Coronary artery (tissue), 2 donors: ENCODE data around the gene PI16.

Experiments used
- DNase-seq: peaks from one replicate; pipeline ENCODE4 v3.0.0-alpha.2; 2017; ENCODE audit warnings: low spot score
- H3K27ac ChIP-seq, 2 donors: fragments of 200-600 bp; sonication (generic); one replicate each; pipeline ENCODE4 v1.5.1; 2016 to 2019
- H3K4me3 ChIP-seq: fragments of 200-600 bp; sonication (generic); 2 replicates; pipeline ENCODE4 v1.5.1; 2016; ENCODE audit warnings: mild to moderate bottlenecking, moderate library complexity
- CTCF ChIP-seq: fragments of 200-600 bp; sonication (generic); IDR thresholded peaks from one replicate; pipeline ENCODE4 v1.5.1; 2019; ENCODE audit warnings: antibody characterized with exemption

The PI16 gene

GRCh38 chr6:36980876-36981619, 26.5 kb downstream of the PI16 start:
- Histone ChIP-seq H3K4me3 (no peak overlapping the region), H3K27ac (no peak overlapping the region)
- DNase-seq: no peak
- TF ChIP-seq CTCF: no peak

GRCh38 chr6:36983538-36983937, 29.0 kb downstream of the PI16 start:
- no peak overlapping the region for H3K27ac ChIP-seq
- TF ChIP-seq CTCF: no peak
- DNase-seq: no peak
- H3K4me3 ChIP-seq: peak overlapping the region; percentile 100

GRCh38 chr6:36984581-36985416, 30.3 kb downstream of the PI16 start:
- Histone ChIP-seq H3K27ac (peak overlapping the region; percentile 92 to 99), H3K4me3 (peak overlapping the region; percentile 100)
- TF ChIP-seq CTCF: no peak
- DNase-seq: no peak

GRCh38 chr6:36985417-36985807, 30.9 kb downstream of the PI16 start:
- DNase-seq: no peak
- no peak for TF ChIP-seq CTCF
- H3K4me3 ChIP-seq: peak overlapping the region; percentile 100
- peak overlapping the region; percentile 92 to 99 for H3K27ac ChIP-seq

GRCh38 chr6:36985808-36986703, 31.5 kb downstream of the PI16 start, which contains the start of gene MTCH1:
TSS of gene MTCH1 (minus strand) at chr6:36986196. CDS start at chr6:36986173, 23 bp downstream.
- peak; percentile 94 for DNase-seq
- Histone ChIP-seq H3K4me3 (peak within 1 kb of the TSS; percentile 100), H3K27ac (peak within 1 kb of the TSS; percentile 92 to 99)
- no peak for TF ChIP-seq CTCF

GRCh38 chr6:36986704-36987047, 32.1 kb downstream of the PI16 start:
- no peak for DNase-seq
- no peak for TF ChIP-seq CTCF
- Histone ChIP-seq H3K27ac (peak overlapping the region; percentile 92 to 99), H3K4me3 (peak overlapping the region; percentile 100)
